ENCODE data around the gene RAB10. TPM values are rescaled to one million over a fixed set of nuclear protein-coding genes. Genes with fewer than 3 reads are reported as not detected.
"Not testable (repeated sequence)": the region's sequence is repeated elsewhere in the genome, so short reads cannot be mapped to it uniquely, and the experiment has no call there.

The RAB10 gene
- total and polyA plus RNA-seq, 2 of the 13 experiments (the other 11 are each of a cell fraction or from before 2014, with no cell fraction given), result 48.2 to 120 TPM

- WGBS (ENCODE audit: low lambda C conversion rate), result 82% methylated on average over 16 of the region's 16 CpGs
- BruUV-seq (replicated peaks); ATAC-seq; H3K9ac ChIP-seq (ENCODE audit: insufficient read depth, low read depth, low read length); H2AFZ ChIP-seq (ENCODE audit: low read length); H3K79me2 ChIP-seq (ENCODE audit: insufficient read depth, low read length); H3K36me3 ChIP-seq (replicated peaks in 1 of 2; ENCODE audit: control insufficient read depth in 1 of 2, insufficient read depth in 2 of 2, low read length in 2 of 2); intact Hi-C loops (cut with micrococcal nuclease; ENCODE audit: unreplicated experiment); H4K20me1 ChIP-seq (ENCODE audit: insufficient read depth, low read length); POLR2A ChIA-PET; H3K4me3 ChIP-seq (replicated peaks in 1 of 3; ENCODE audit: insufficient read depth in 1 of 3, low read depth in 2 of 3, low read length in 3 of 3); H3K27me3 ChIP-seq (ENCODE audit: control insufficient read depth in 1 of 2, insufficient read depth in 2 of 2, low read length in 2 of 2); in situ Hi-C loops (cut with HindIII; ENCODE audit: extremely low pct_ligation_motif_present, low pct_unique_long_range_greater_than_20kb); DNase-seq (ENCODE audit: low spot score); H3K4me2 ChIP-seq (ENCODE audit: low read depth, low read length); H3K9me3 ChIP-seq (ENCODE audit: low read length); FAIRE-seq; CTCF ChIA-PET (ENCODE audit: low intra/inter-chr PET ratio, low total read pairs); H3K27ac ChIP-seq (ENCODE audit: extremely low read length, insufficient read depth, low read length): not testable (repeated sequence)
- H3K4me1 ChIP-seq (ENCODE audit: insufficient read depth, low read length), result peaks cover 19% of the 10 kb centered on the region
These were observed 5.8 kb upstream of the RAB10 start for GRCh38 chr2:26028083-26028482.

- H4K20me1 ChIP-seq (ENCODE audit: insufficient read depth, low read length), result peaks cover 34% of the 10 kb centered on the region
- in situ Hi-C loops (cut with HindIII; ENCODE audit: extremely low pct_ligation_motif_present, low pct_unique_long_range_greater_than_20kb); DNase-seq (ENCODE audit: low spot score); H3K27me3 ChIP-seq (ENCODE audit: control insufficient read depth in 1 of 2, insufficient read depth in 2 of 2, low read length in 2 of 2); H3K9me3 ChIP-seq (ENCODE audit: low read length); BruUV-seq (replicated peaks); H3K36me3 ChIP-seq (replicated peaks in 1 of 2; ENCODE audit: control insufficient read depth in 1 of 2, insufficient read depth in 2 of 2, low read length in 2 of 2); CTCF ChIA-PET (ENCODE audit: low intra/inter-chr PET ratio, low total read pairs): not testable (repeated sequence)
- H2AFZ ChIP-seq (ENCODE audit: low read length), result peak overlapping the region; percentile 74
- FAIRE-seq (peak; percentile 34), ATAC-seq (peak; percentile 73)
- peak overlapping the region; percentile 85 for H3K27ac ChIP-seq (ENCODE audit: extremely low read length, insufficient read depth, low read length)
- H3K79me2 ChIP-seq (ENCODE audit: insufficient read depth, low read length), result peaks cover 40% of the 10 kb centered on the region
- POLR2A ChIA-PET, result interaction anchor here (0.7 to 2.5 kb wide), 16 partner anchors 9 to 231 kb away, joined by 3 to 23 read pairs (median 5); partner anchors contain the start of genes ASXL2 and KIF3C
- intact Hi-C loops (cut with micrococcal nuclease; ENCODE audit: unreplicated experiment), result loop anchor here (2.0 kb wide), 2 partner anchors 20 to 36 kb away; no protein-coding TSS in a partner anchor
- peak overlapping the region; percentile 81 for H3K9ac ChIP-seq (ENCODE audit: insufficient read depth, low read depth, low read length)
- H3K4me2 ChIP-seq (ENCODE audit: low read depth, low read length), result peak overlapping the region; percentile 84
- peak overlapping the region; percentile 59 to 91 (median 82) for H3K4me3 ChIP-seq (replicated peaks in 1 of 3; ENCODE audit: insufficient read depth in 1 of 3, low read depth in 2 of 3, low read length in 3 of 3)
- peaks cover 27% of the 10 kb centered on the region for H3K4me1 ChIP-seq (ENCODE audit: insufficient read depth, low read length)
- whole genome bisulfite sequencing (ENCODE audit: low lambda C conversion rate), result 14% methylated on average over 24 of the region's 24 CpGs
- TF ChIP-seq ELF4 (CRISPR knock-in tag; IDR thresholded peaks at IDR 0.05; ENCODE audit: borderline replicate concordance) (peak; percentile 66; the same call in 1 of the 2 replicates), ZSCAN31 (CRISPR knock-in tag; IDR thresholded peaks at IDR 0.05; ENCODE audit: low read depth) (0 out of 2 replicates have a peak, but pooled peaks have one; percentile 49), TERF1 (CRISPR knock-in tag; IDR thresholded peaks at IDR 0.05) (0 out of 2 replicates have a peak, but pooled peaks have one; percentile 42), SIX4 (CRISPR knock-in tag; IDR thresholded peaks at IDR 0.05) (0 out of 2 replicates have a peak, but pooled peaks have one; percentile 6), ZNF468 (CRISPR knock-in tag; IDR thresholded peaks at IDR 0.05) (peak; percentile 84; the same call in 1 of the 2 replicates), ZNF644 (CRISPR knock-in tag; IDR thresholded peaks at IDR 0.05; ENCODE audit: low read depth) (0 out of 2 replicates have a peak, but pooled peaks have one; percentile 22), ZNF772 (CRISPR knock-in tag; IDR thresholded peaks at IDR 0.05) (0 out of 2 replicates have a peak, but pooled peaks have one; percentile 16), ZNF704 (CRISPR knock-in tag; IDR thresholded peaks at IDR 0.05; ENCODE audit: borderline replicate concordance) (0 out of 2 replicates have a peak, but pooled peaks have one; percentile 13), U2AF2 (IDR thresholded peaks at IDR 0.05; ENCODE audit: low read depth, low read length) (peak; percentile 93; the same call in 1 of the 2 replicates), ZNF747 (CRISPR knock-in tag; IDR thresholded peaks at IDR 0.05; ENCODE audit: borderline replicate concordance) (peak; percentile 34; the same call in 1 of the 2 replicates), MEIS1 (CRISPR knock-in tag; IDR thresholded peaks at IDR 0.05; ENCODE audit: borderline replicate concordance) (0 out of 2 replicates have a peak, but pooled peaks have one; percentile 9), ZNF512 (CRISPR knock-in tag; IDR thresholded peaks at IDR 0.05) (peak; percentile 89; the same call in 1 of the 2 replicates)
These were observed 1.2 kb upstream of the RAB10 start for GRCh38 chr2:26032586-26033269.

Data from HepG2 (cell line).